DOHH2 (cell line): Measurements from ENCODE around the gene WSCD2.

Source experiments
- H3F3A ChIP-seq: fragments of 200-600 bp; sonication (generic), shearing (Covaris generic); 2 replicates; pipeline ENCODE4 v1.6.0; 2016; ENCODE audit warnings: antibody characterized with exemption, mild to moderate bottlenecking; ENCODE audit not compliant: control insufficient read depth, insufficient read depth
- H3K27ac ChIP-seq: fragments of 200-600 bp; sonication (generic); 2 replicates; pipeline ENCODE4 v1.5.1; 2014; ENCODE audit warnings: low read depth, mild to moderate bottlenecking, low read length, moderate library complexity
- H3K27me3 ChIP-seq: fragments of 200-600 bp; sonication (generic); 2 replicates; pipeline ENCODE4 v1.6.1; 2014; ENCODE audit warnings: mild to moderate bottlenecking, low read length, mixed read lengths; ENCODE audit not compliant: control insufficient read depth
- H3K36me3 ChIP-seq: fragments of 200-600 bp; sonication (generic); 2 replicates; pipeline ENCODE4 v1.6.1; 2014; ENCODE audit warnings: mild to moderate bottlenecking, low read length, moderate library complexity, mixed read lengths; ENCODE audit not compliant: control insufficient read depth
- H3K4me1 ChIP-seq: fragments of 200-600 bp; sonication (generic); 2 replicates; pipeline ENCODE4 v1.6.1; 2014; ENCODE audit warnings: mild to moderate bottlenecking, low read length, mixed read lengths; ENCODE audit not compliant: control insufficient read depth
- H3K4me2 ChIP-seq: fragments of 200-600 bp; sonication (generic); 2 replicates; pipeline ENCODE4 v1.6.0; 2014; ENCODE audit warnings: mild to moderate bottlenecking, low read length, moderate library complexity
- H3K4me3 ChIP-seq: fragments of 200-600 bp; sonication (generic); 2 replicates; pipeline ENCODE4 v1.5.1; 2014; ENCODE audit warnings: mild to moderate bottlenecking, low read length, mixed read lengths
- H3K79me2 ChIP-seq: fragments of 200-600 bp; sonication (generic); 2 replicates; pipeline ENCODE4 v1.6.1; 2014; ENCODE audit warnings: mild to moderate bottlenecking, low read length, mixed read lengths; ENCODE audit not compliant: control insufficient read depth
- H3K9me2 ChIP-seq: fragments of 200-600 bp; sonication (generic); replicated peaks from 2 replicates; pipeline ENCODE4 v1.6.1; 2014; ENCODE audit warnings: mild to moderate bottlenecking, low read length, mixed read lengths; ENCODE audit not compliant: control insufficient read depth
- H3K9me3 ChIP-seq: fragments of 200-600 bp; sonication (generic); 2 replicates; pipeline ENCODE4 v1.6.1; 2014; ENCODE audit warnings: antibody characterized with exemption, low read length, mixed read lengths; ENCODE audit not compliant: control insufficient read depth, insufficient read depth
- H4K20me1 ChIP-seq: fragments of 200-600 bp; sonication (generic); 2 replicates; pipeline ENCODE4 v1.6.0; 2014; ENCODE audit warnings: low read depth, mild to moderate bottlenecking, antibody characterized with exemption, low read length, moderate library complexity; ENCODE audit not compliant: control insufficient read depth, insufficient read depth
- CTCF ChIP-seq: fragments of 200-600 bp; sonication (generic); IDR thresholded peaks from one replicate; pipeline ENCODE4 v1.5.1; 2014; ENCODE audit warnings: antibody characterized with exemption, mild to moderate bottlenecking, low read depth, low read length; ENCODE audit not compliant: poor library complexity, severe bottlenecking
- EZH2phosphoT487 ChIP-seq: fragments of 200-600 bp; sonication (generic); IDR thresholded peaks from 2 replicates; pipeline ENCODE4 v1.6.1; 2017; ENCODE audit warnings: borderline replicate concordance, mild to moderate bottlenecking, antibody characterized with exemption, low read length, moderate library complexity, mixed read lengths

WSCD2 gene

GRCh38 chr12:108299516-108299915, 170.4 kb downstream of the WSCD2 start:
- Histone ChIP-seq H3F3A (no peaks in the 10 kb centered on the region), H3K4me3 (no peak overlapping the region), H4K20me1 (no peaks in the 10 kb centered on the region), H3K27ac (no peak overlapping the region), H3K36me3 (no peaks in the 10 kb centered on the region), H3K4me2 (no peak overlapping the region), H3K27me3 (peaks cover 11% of the 10 kb centered on the region; the same call in 1 of the 2 replicates), H3K4me1 (no peaks in the 10 kb centered on the region), H3K79me2 (no peaks in the 10 kb centered on the region), H3K9me2 (no peaks in the 10 kb centered on the region), H3K9me3 (no peaks in the 10 kb centered on the region)
- no peak for TF ChIP-seq EZH2phosphoT487
- no peak for TF ChIP-seq CTCF
